Breast epithelium (tissue), 4 donors: ENCODE data around the gene ATG5. TPM values are rescaled to one million over a fixed set of nuclear protein-coding genes. Genes with fewer than 3 reads are reported as not detected.

ENCODE experiments used
- DNase-seq, 2 donors: peaks; one replicate each; pipeline ENCODE4 v3.0.0-alpha.2; 2019; ENCODE audit warnings: low spot score in 2 of 2
- H3K27ac ChIP-seq, 2 donors: fragments of 200-600 bp; sonication (generic) in 1 of 2; one replicate each; pipeline ENCODE4 v1.5.1; 2016 to 2019; ENCODE audit warnings: mild to moderate bottlenecking in 1 of 2
- H3K27me3 ChIP-seq, 2 donors: fragments of 200-600 bp; sonication (generic) in 1 of 2; one replicate each; pipeline versions ENCODE4 v1.5.1 to v1.6.0; 2017 to 2019; ENCODE audit warnings: control low read depth in 1 of 2, mild to moderate bottlenecking in 1 of 2
- H3K36me3 ChIP-seq: fragments of 200-600 bp; one replicate; pipeline ENCODE4 v1.5.1; 2019
- H3K4me1 ChIP-seq, 2 donors: fragments of 200-600 bp; sonication (generic); one replicate each; pipeline ENCODE4 v1.5.1; 2016 to 2019; ENCODE audit warnings: control low read depth in 1 of 2
- H3K4me3 ChIP-seq, 3 donors: fragments of 200-600 bp; sonication (generic); 1 replicate in 2 of 3; 2 replicates in 1 of 3; pipeline ENCODE4 v1.5.1; 2016 to 2019; ENCODE audit warnings: mild to moderate bottlenecking in 3 of 3, moderate library complexity in 2 of 3
- H3K9me3 ChIP-seq, 2 donors: fragments of 200-600 bp; sonication (generic) in 1 of 2; one replicate each; pipeline ENCODE4 v1.5.1; 2016 to 2019; ENCODE audit warnings: control low read depth in 1 of 2
- POLR2A ChIP-seq: fragments of 450-650 bp; IDR thresholded peaks from one replicate; pipeline ENCODE4 v1.6.1; 2016; ENCODE audit warnings: antibody characterized with exemption, mild to moderate bottlenecking, moderate library complexity
- POLR2AphosphoS5 ChIP-seq, 3 donors: sonication (generic); formaldehyde crosslinking; IDR thresholded peaks; one replicate each; pipeline ENCODE4 v1.6.1; 2017; ENCODE audit warnings: antibody characterized with exemption in 3 of 3
- intact Hi-C: fragments of 100-400 bp; cut with DNase I; formaldehyde crosslinking; loops from one replicate; pipeline ENCODE4 v1.15.1; 2023; ENCODE audit warnings: low total_unique reads
- total RNA-seq, 3 donors: library from RNA; depleted of rRNA; stranded (reverse); fragments of >200 nt; gene quantifications; one replicate each; pipeline ENCODE4 v1.1.0, GENCODE V29; 2016
- TF ChIP-seq, protein P1 (sequence below), 3 donors: fragments of 450-650 bp; IDR thresholded peaks; one replicate each; pipeline ENCODE4 v1.5.1; 2016 to 2017; ENCODE audit warnings: antibody characterized with exemption in 3 of 3, mild to moderate bottlenecking in 3 of 3, moderate library complexity in 3 of 3

ATG5 gene
- total RNA-seq, 3 donors from 2014 or later, result 35.8 to 51.1 (median 45.9) TPM

DNA sequence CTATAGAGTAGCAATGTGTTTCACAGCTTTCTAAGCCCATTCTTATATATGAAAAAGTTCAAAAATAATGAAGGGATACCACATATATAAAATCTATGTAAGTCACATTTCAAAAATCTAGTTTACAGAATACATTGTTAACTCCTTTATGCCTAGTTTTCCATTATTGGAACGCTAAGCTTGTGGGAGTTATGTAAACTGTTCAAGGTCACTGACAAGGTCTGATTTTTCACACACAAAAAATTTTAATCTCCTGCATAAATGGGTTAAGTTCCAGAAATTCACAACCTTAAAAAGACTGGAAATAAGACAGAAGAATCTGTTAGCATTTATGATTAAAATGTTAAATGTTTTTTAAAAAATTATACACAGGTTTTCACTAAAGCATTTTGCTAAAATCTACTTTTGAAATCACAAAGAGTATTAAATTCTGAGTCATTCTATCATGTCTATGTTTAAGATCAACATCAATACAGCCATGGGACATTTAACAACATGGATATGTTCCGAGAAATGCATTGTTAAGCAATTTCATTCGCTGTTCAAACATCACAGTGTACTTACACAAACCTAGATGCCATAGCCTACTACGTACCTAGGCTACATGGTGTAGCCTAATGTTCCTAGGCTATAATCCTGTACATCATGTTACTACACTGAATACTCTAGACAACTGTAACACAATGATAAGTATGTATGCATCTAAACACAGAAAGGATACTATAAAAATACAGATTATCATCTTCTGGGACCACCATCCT, 25.4 kb downstream of the ATG5 start:
- Histone ChIP-seq H3K4me3 (no peak overlapping the region), H3K9me3 (no peaks in the 10 kb centered on the region), H3K36me3 (no peaks in the 10 kb centered on the region), H3K4me1 (no peaks in the 10 kb centered on the region), H3K27ac (no peak overlapping the region), H3K27me3 (no peaks in the 10 kb centered on the region)
- DNase-seq, result no peak
- no peak for TF ChIP-seq POLR2AphosphoS5 (IDR thresholded peaks at IDR 0.05)
- TF ChIP-seq, protein P1, sequence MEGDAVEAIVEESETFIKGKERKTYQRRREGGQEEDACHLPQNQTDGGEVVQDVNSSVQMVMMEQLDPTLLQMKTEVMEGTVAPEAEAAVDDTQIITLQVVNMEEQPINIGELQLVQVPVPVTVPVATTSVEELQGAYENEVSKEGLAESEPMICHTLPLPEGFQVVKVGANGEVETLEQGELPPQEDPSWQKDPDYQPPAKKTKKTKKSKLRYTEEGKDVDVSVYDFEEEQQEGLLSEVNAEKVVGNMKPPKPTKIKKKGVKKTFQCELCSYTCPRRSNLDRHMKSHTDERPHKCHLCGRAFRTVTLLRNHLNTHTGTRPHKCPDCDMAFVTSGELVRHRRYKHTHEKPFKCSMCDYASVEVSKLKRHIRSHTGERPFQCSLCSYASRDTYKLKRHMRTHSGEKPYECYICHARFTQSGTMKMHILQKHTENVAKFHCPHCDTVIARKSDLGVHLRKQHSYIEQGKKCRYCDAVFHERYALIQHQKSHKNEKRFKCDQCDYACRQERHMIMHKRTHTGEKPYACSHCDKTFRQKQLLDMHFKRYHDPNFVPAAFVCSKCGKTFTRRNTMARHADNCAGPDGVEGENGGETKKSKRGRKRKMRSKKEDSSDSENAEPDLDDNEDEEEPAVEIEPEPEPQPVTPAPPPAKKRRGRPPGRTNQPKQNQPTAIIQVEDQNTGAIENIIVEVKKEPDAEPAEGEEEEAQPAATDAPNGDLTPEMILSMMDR (IDR thresholded peaks at IDR 0.05), result no peak
- no peak for TF ChIP-seq POLR2A
- intact Hi-C loops, result no loop called here

DNA sequence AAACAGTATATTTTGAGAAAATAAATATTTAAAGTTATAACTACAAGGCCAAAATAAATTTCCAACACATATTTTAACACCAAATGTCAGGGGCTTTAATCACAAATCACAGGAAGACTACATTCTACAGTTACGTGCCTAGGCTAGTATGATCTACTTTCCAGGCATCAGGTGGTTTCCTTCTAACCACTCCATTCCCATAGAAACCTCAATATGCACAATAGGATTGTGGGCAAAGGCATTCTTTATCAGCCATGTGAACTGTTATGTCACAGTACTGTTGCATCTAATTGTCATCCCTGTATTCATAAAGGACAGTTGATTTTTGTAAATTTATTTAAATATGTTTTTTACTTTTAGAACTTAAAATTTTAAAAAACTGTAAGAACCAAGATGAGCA, 32.4 kb downstream of the ATG5 start:
- Histone ChIP-seq H3K36me3 (no peaks in the 10 kb centered on the region), H3K4me3 (no peak overlapping the region), H3K27me3 (no peaks in the 10 kb centered on the region), H3K4me1 (no peaks in the 10 kb centered on the region), H3K27ac (no peak overlapping the region), H3K9me3 (no peaks in the 10 kb centered on the region)
- TF ChIP-seq POLR2AphosphoS5 (IDR thresholded peaks at IDR 0.05), result no peak
- TF ChIP-seq, protein P1 (IDR thresholded peaks at IDR 0.05), result no peak
- TF ChIP-seq POLR2A, result no peak
- intact Hi-C loops, result no loop called here
- DNase-seq, result no peak

DNA sequence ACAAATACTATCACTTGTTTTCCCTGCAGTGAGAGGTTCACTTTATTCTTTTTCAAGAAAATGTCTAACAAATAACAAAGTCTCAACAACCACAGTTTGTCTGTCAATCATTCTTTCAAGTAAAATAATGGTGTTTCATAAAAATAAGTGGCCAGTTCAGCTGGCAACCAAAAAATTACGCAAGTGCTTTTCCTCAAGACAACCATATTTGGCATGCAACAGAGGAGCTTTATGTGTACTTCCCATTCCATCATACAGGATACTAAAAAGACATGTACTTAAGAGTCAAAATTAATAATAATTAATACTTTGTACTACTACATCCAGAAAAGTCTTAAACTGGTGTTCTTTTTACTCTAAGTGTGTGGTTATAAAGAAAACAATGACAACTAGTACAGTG, 34.6 kb downstream of the ATG5 start:
- TF ChIP-seq, protein P1 (IDR thresholded peaks at IDR 0.05), result no peak
- no peak for TF ChIP-seq POLR2AphosphoS5 (IDR thresholded peaks at IDR 0.05)
- Histone ChIP-seq H3K4me3 (no peak overlapping the region), H3K27me3 (no peaks in the 10 kb centered on the region), H3K4me1 (no peaks in the 10 kb centered on the region), H3K27ac (no peak overlapping the region), H3K36me3 (no peaks in the 10 kb centered on the region), H3K9me3 (no peaks in the 10 kb centered on the region)
- intact Hi-C loops, result no loop called here
- DNase-seq, result no peak

DNA sequence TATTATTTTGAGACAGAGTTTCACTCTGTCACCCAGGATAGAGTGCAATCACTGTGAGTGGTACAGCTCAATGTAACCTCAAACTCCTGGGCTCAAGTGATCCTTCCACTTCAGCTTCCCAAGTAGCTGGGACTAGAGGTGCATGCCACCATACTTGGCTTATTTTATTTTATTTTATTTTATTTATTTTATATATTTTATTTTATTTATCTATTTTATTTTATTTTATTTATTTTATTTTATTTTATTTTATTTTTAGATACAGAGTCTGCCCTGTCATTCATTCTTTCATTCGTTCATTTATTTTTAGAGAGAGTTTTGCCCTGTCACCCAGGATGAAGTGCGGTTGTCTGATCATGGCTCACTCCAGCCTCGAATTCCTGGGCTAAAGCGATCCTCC, 35.5 kb downstream of the ATG5 start:
- intact Hi-C loops, result no loop called here
- no peak for DNase-seq
- Histone ChIP-seq H3K4me1 (no peaks in the 10 kb centered on the region), H3K27ac (no peak overlapping the region), H3K36me3 (no peaks in the 10 kb centered on the region), H3K4me3 (no peak overlapping the region), H3K9me3 (no peaks in the 10 kb centered on the region), H3K27me3 (no peaks in the 10 kb centered on the region)
- TF ChIP-seq POLR2A (no peak), POLR2AphosphoS5 (IDR thresholded peaks at IDR 0.05) (no peak)
- TF ChIP-seq, protein P1 (IDR thresholded peaks at IDR 0.05), result no peak

DNA sequence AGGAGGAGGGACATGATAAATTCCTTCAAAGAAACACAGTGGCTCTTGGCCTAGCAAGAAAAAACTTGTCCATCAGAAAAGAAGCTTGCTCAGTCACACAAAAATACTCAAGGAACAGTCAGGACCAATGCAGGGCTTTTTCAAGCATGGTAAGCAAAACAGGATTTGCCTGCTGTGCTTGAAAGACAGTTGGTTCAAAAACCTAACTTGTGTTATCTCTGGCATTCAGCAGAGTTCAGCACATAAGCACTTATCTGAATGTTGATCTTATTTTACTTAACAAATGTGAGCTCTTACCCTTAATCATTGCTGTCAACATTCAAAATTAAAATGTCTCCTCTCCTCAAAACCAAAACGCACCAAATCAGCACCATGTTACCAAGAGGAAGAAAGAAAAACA, 38.3 kb downstream of the ATG5 start:
- no peak for DNase-seq
- Histone ChIP-seq H3K36me3 (no peaks in the 10 kb centered on the region), H3K27ac (no peak overlapping the region), H3K9me3 (no peaks in the 10 kb centered on the region), H3K27me3 (no peaks in the 10 kb centered on the region), H3K4me3 (no peak overlapping the region), H3K4me1 (no peaks in the 10 kb centered on the region)
- intact Hi-C loops, result no loop called here
- TF ChIP-seq, protein P1 (IDR thresholded peaks at IDR 0.05), result no peak
- TF ChIP-seq POLR2A (no peak), POLR2AphosphoS5 (IDR thresholded peaks at IDR 0.05) (no peak)
